ENCODE data around the gene FGF12.

- TF ChIP-seq CTCF (IDR thresholded peaks at IDR 0.05 in 8 of 11, conservative IDR thresholded peaks at IDR 0.05 in 3 of 11) (no peak), POLR2AphosphoS5 (IDR thresholded peaks at IDR 0.05) (no peak)
Observed at GRCh38 chr3:192515664-192516045, 211.7 kb downstream of the FGF12 start.
